Cardiac fibroblast (primary cell): Measurements from ENCODE around the gene KCTD12.
A peak's percentile ranks its signal among the peaks of the same experiment; 100 is the strongest.

Experiments
- DNase-seq, 2 donors: peaks; one replicate each; pipeline versions ENCODE4 v3.0.0 to v3.0.0-alpha.2; 2010; ENCODE audit warnings: low read depth in 2 of 2
- H3K4me3 ChIP-seq, 2 donors: replicated peaks in 1 of 2; 1 replicate in 1 of 2; 2 replicates in 1 of 2; pipeline ENCODE4 v1.5.1; 2011; ENCODE audit warnings: low read depth in 2 of 2, low read length in 2 of 2, mild to moderate bottlenecking in 2 of 2, moderate library complexity in 1 of 2
- CTCF ChIP-seq: IDR thresholded peaks from one replicate; pipeline ENCODE4 v1.5.1; 2011; ENCODE audit warnings: low read depth, mild to moderate bottlenecking, low read length, inconsistent platforms

The KCTD12 gene

DNA sequence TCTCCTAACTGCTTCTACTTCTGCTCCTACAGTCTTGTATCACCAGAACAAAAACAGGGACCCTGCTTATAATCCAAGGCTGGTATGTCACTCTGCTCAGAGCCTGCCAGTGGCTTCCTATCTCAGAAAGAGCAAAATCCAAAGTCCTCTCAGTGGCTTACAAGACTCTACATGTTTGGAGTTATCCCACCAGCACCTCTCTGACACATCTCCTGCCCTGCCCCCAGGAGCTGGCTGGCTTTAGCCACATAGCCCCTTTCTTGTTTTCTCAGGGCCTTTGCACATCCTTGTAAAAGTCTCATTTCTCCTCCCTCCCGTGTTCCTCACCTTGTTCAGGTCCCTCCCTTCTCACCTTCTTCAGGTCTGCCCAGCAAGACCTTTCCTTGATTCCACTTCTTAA is 2.2 kb upstream of the KCTD12 start:
- no peak for TF ChIP-seq CTCF
- DNase-seq, result no peak
- no peak overlapping the region for H3K4me3 ChIP-seq

- H3K4me3 ChIP-seq, result peak overlapping the region; percentile 56 to 76
- no peak for TF ChIP-seq CTCF
- no peak for DNase-seq
Observed at GRCh38 chr13:76887076-76887563, 915 bp upstream of the KCTD12 start.

DNA sequence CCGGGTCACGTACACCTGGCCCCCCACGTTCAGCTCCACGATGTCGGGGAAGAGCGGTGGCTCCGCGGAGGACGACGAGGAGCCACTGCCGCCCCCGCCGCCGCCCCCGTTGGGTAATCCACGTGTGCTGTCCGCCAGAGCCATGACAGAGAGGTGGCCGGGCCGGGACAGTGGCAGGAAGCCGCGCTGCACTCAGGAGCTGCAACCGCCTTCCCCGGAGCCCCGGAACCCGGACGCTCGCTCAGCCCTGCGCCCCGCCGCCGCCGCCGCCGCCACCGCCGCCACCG is 257 bp downstream of the KCTD12 start:
- no peak for DNase-seq
- H3K4me3 ChIP-seq, result peak overlapping the region; percentile 76 to 82
- TF ChIP-seq CTCF, result no peak

DNA sequence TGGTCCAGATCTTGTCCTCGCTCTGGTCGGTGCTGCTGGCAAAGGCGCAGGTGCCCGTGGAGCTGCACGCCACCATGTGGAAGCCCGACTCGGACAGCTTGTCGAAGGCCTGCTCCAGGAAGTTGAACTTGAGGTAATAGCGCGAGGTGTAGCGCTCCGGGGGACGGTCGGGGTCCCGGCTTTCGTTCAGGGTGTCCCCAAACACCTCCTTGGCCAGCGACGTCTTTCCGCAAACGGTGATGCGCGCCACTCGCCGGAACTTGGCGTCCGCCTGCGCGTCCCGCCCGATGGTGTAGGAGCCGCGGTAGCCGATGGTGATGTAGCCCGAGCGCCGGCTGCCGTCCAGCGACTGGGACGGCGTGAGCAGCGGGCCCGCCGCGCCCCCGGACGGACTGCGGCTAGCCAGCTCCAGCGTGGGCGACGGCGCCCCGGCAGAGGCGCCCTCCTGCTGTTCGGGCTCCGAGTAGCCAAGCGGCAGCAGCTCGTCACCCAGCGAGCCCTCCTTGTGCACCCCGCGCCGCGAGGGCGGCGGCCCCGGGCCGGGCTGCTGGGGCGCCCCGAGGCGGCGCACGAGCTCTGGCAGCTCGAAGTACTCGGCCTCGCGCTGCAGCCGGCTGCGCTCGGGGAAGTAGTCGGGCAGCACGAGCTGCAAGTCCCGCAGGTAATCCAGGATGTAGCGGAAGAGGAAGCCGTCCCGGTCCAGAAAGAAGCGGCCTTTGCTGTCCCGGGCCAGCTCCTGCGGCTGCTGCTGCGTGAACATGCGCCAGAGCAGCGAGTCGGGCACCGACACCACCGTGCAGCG is 801 bp downstream of the KCTD12 start:
- TF ChIP-seq CTCF, result peak; percentile 50
- DNase-seq, result peak; percentile 82 to 83
- H3K4me3 ChIP-seq, result peak overlapping the region; percentile 76 to 82

- H3K4me3 ChIP-seq, result peak overlapping the region; percentile 76 to 82
- DNase-seq, result no peak
- TF ChIP-seq CTCF, result no peak
Observed at GRCh38 chr13:76884907-76885202, 1.4 kb downstream of the KCTD12 start.

- H3K4me3 ChIP-seq, result peak overlapping the region; percentile 76 to 82
- TF ChIP-seq CTCF, result peak; percentile 44
- peak; percentile 65 to 72 for DNase-seq
Observed at GRCh38 chr13:76884186-76884906, 1.9 kb downstream of the KCTD12 start.
